Adrenal gland (tissue), 12 donors: ENCODE results near the gene PALM. TPM values are rescaled to one million over a fixed set of nuclear protein-coding genes. Genes with fewer than 3 reads are reported as not detected.

Source experiments
- DNase-seq, 7 donors: peaks; one replicate each; pipeline ENCODE4 v3.0.0-alpha.2; 2019 to 2020
- H3K27ac ChIP-seq, 5 donors: fragments of 200-600 bp; sonication (generic) in 4 of 5; 1 replicate in 3 of 5; 2 replicates in 2 of 5; pipeline versions ENCODE4 v1.5.1 to v1.8.0; 2016 to 2020; ENCODE audit warnings: mild to moderate bottlenecking in 1 of 5
- H3K27me3 ChIP-seq: fragments of 200-600 bp; 2 replicates; pipeline ENCODE4 v1.8.0; 2021
- H3K36me3 ChIP-seq, 2 donors: fragments of 200-600 bp; replicated peaks in 1 of 2; 1 replicate in 1 of 2; 2 replicates in 1 of 2; pipeline versions ENCODE4 v1.5.1 to v1.8.0; 2018 to 2022
- H3K4me1 ChIP-seq, 2 donors: fragments of 200-600 bp; replicated peaks in 1 of 2; 1 replicate in 1 of 2; 2 replicates in 1 of 2; pipeline versions ENCODE4 v1.5.1 to v1.8.0; 2018 to 2021
- H3K4me3 ChIP-seq, 4 donors: fragments of 200-600 bp; sonication (generic) in 3 of 4; one replicate each; pipeline ENCODE4 v1.5.1; 2016 to 2018
- H3K9me3 ChIP-seq, 3 donors: fragments of 200-600 bp; sonication (generic) in 1 of 3; replicated peaks in 1 of 3; 1 replicate in 2 of 3; 2 replicates in 1 of 3; pipeline versions ENCODE4 v1.5.1 to v1.8.0; 2016 to 2021
- CTCF ChIP-seq, 6 experiments: fragments of 450-650 bp in 4 of 6; fragments of 200-600 bp in 2 of 6; sonication (generic) in 1 of 6; IDR thresholded peaks; 1 replicate in 5 of 6; 2 replicates in 1 of 6; pipeline versions ENCODE4 v1.5.1 to v1.8.0; 2016 to 2021; ENCODE audit warnings: antibody characterized with exemption in 6 of 6, mild to moderate bottlenecking in 2 of 6, moderate library complexity in 1 of 6
- POLR2A ChIP-seq, 2 donors: fragments of 450-650 bp; IDR thresholded peaks; one replicate each; pipeline ENCODE4 v1.6.1; 2017; ENCODE audit warnings: antibody characterized with exemption in 2 of 2, mild to moderate bottlenecking in 2 of 2, moderate library complexity in 1 of 2
- WGBS, 4 donors: extraction: QIAGEN DNeasy Blood & Tissue Kit in 2 of 4; methylation state at CpG; one replicate each; pipeline versions ENCODE4 v1.1.5 to v1.1.7; 2013 to 2017; 5-methylcytosine and 5-hydroxymethylcytosine counted together
- intact Hi-C, 2 donors: fragments of 100-400 bp; cut with DNase I; formaldehyde crosslinking; loops; one replicate each; pipeline versions ENCODE4 v1.14.1 to v1.15.0; 2022 to 2023
- polyA plus RNA-seq, 3 donors: library from polyadenylated mRNA; stranded (reverse); fragments of 200-250 nt in 2 of 3; fragments of 350-450 nt in 1 of 3; fragmentation: Illumina TruSeq in 1 of 3; extraction: RNeasy Lipid Tissue Mini Kit (QIAGEN cat#74804) in 1 of 3; gene quantifications; one replicate each; pipeline ENCODE4 v1.2.3, GENCODE V29; 2013 to 2014
- total RNA-seq, 9 donors: library from RNA; depleted of rRNA in 4 of 9; stranded (reverse); fragments of >200 nt in 4 of 9; fragments of 120-200 nt in 1 of 9; fragmentation: NEBNext Ultra II Directional in 1 of 9; extraction: Animal tissue kit (Norgen Biotek cat#: 25700) in 1 of 9; gene quantifications; one replicate each; pipeline versions ENCODE4 v1.1.0 to v1.2.4, GENCODE V29; 2013 to 2023
- donor health status: healthy with polysubstance abuse.
- donor health status: Bipolar disorder and iron deficiency.
- donor health status: DM: yes; HTN: yes; CAD: no.
- donor health status: DM: no; HTN: no; CAD: no.
- donor health status: DM: no; HTN: no; CAD: no.
- donor health status: DM: yes; HTN: yes; CAD: no.

PALM gene
- total and polyA plus RNA-seq, 12 donors = 3.9 to 72.2 (median 50.1) TPM

DNA sequence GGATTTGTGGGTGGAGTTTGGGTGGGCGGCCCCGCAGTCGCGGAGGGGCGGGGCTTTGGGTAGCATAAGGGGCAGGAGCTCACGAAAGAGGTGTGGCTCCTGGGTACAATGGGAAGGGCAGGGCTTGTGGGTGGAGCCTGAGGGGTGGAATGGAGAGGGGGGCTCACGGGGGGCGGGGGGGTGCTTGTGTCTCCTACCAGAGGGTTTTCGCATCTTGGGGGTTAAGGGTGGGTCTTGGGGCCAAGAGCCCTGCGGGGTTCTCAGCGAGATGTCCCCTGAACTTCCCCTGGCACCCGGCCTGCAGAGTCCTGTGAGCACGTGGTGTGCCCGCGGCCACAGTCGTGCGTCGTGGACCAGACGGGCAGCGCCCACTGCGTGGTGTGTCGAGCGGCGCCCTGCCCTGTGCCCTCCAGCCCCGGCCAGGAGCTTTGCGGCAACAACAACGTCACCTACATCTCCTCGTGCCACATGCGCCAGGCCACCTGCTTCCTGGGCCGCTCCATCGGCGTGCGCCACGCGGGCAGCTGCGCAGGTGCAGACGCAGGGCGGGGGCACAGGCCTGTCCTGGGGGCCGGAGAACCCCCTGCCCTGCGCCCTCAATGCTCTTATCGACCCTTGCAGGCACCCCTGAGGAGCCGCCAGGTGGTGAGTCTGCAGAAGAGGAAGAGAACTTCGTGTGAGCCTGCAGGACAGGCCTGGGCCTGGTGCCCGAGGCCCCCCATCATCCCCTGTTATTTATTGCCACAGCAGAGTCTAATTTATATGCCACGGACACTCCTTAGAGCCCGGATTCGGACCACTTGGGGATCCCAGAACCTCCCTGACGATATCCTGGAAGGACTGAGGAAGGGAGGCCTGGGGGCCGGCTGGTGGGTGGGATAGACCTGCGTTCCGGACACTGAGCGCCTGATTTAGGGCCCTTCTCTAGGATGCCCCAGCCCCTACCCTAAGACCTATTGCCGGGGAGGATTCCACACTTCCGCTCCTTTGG is 27.4 kb upstream of the PALM start:
- peak overlapping the region in 1 of 4 donors; percentile 89 for H3K4me3 ChIP-seq
- no peaks in the 10 kb centered on the region for H3K27me3 ChIP-seq
- peaks cover 23 to 27% of the 10 kb centered on the region in 2 donors for H3K4me1 ChIP-seq
- H3K36me3 ChIP-seq = no peaks in the 10 kb centered on the region
- no peaks in the 10 kb centered on the region for H3K9me3 ChIP-seq
- WGBS, 4 donors = 49 to 68% (median 63%) methylated on average over 9 to 54 of the region's 54 CpGs
- DNase-seq = peak in 1 of 7 donors; percentile 94
- peak overlapping the region; percentile 66 to 99 (median 97) for H3K27ac ChIP-seq
- TF ChIP-seq CTCF (IDR thresholded peaks at IDR 0.05) = no peak
- peak in 1 of 2 donors; percentile 10 for TF ChIP-seq POLR2A (IDR thresholded peaks at IDR 0.05)
- intact Hi-C loops = no loop called here

- intact Hi-C loops = no loop called here
- 86 to 95% (median 89%) methylated on average over 15 to 25 of the region's 25 CpGs for WGBS, 4 donors
Measured at GRCh38 chr19:682678-683320, 25.9 kb upstream of the PALM start.

GRCh38 chr19:685454-685931 is 23.2 kb upstream of the PALM start:
- Histone ChIP-seq H3K4me3 (no peak overlapping the region), H3K4me1 (no peaks in the 10 kb centered on the region), H3K36me3 (no peaks in the 10 kb centered on the region), H3K27ac (no peak overlapping the region), H3K9me3 (no peaks in the 10 kb centered on the region), H3K27me3 (no peaks in the 10 kb centered on the region)
- WGBS, 4 donors = 82 to 88% (median 85%) methylated on average over 8 to 31 of the region's 31 CpGs
- TF ChIP-seq POLR2A (IDR thresholded peaks at IDR 0.05) (no peak), CTCF (IDR thresholded peaks at IDR 0.05) (no peak)
- DNase-seq = no peak
- intact Hi-C loops = no loop called here

More at GRCh38 chr19:682678-683320, 25.9 kb upstream of the PALM start:
- Histone ChIP-seq H3K27me3 (no peaks in the 10 kb centered on the region), H3K27ac (no peak overlapping the region), H3K9me3 (no peaks in the 10 kb centered on the region), H3K36me3 (no peaks in the 10 kb centered on the region), H3K4me1 (peaks cover 9 to 16% of the 10 kb centered on the region in 2 donors), H3K4me3 (no peak overlapping the region)
- TF ChIP-seq CTCF (IDR thresholded peaks at IDR 0.05) = no peak
- TF ChIP-seq POLR2A (IDR thresholded peaks at IDR 0.05) = no peak
- peak in 3 of 7 donors; percentile 31 to 47 (median 42) for DNase-seq
